Esophagus squamous epithelium (tissue), 5 donors: ENCODE results near the gene TMEM178B. TPM values are rescaled to one million over a fixed set of nuclear protein-coding genes. Genes with fewer than 3 reads are reported as not detected.

Source experiments
- DNase-seq: peaks from one replicate; lab custom pipeline; 2025; lab: John Stamatoyannopoulos, UW
- H3K27ac ChIP-seq, 4 donors: fragments of 200-600 bp; sonication (generic); one replicate each; pipeline ENCODE4 v1.5.1; 2016 to 2019; ENCODE audit warnings: mild to moderate bottlenecking in 1 of 4
- H3K27me3 ChIP-seq, 4 donors: fragments of 200-600 bp; sonication (generic); 1 replicate in 3 of 4; 2 replicates in 1 of 4; pipeline versions ENCODE4 v1.5.1 to v1.6.0; 2017 to 2021; ENCODE audit warnings: antibody characterized with exemption in 1 of 4
- H3K36me3 ChIP-seq, 3 donors: fragments of 200-600 bp; sonication (generic); one replicate each; pipeline ENCODE4 v1.5.1; 2016 to 2019
- H3K4me1 ChIP-seq, 3 donors: fragments of 200-600 bp; sonication (generic); one replicate each; pipeline ENCODE4 v1.5.1; 2017 to 2019
- H3K4me3 ChIP-seq, 4 donors: fragments of 200-600 bp; sonication (generic); 1 replicate in 3 of 4; 2 replicates in 1 of 4; pipeline ENCODE4 v1.5.1; 2016 to 2019; ENCODE audit warnings: mild to moderate bottlenecking in 2 of 4, moderate library complexity in 1 of 4
- H3K9me3 ChIP-seq, 3 donors: fragments of 200-600 bp; sonication (generic); one replicate each; pipeline ENCODE4 v1.5.1; 2016 to 2019
- CTCF ChIP-seq, 6 experiments: fragments of 450-650 bp in 4 of 6; fragments of 200-600 bp in 2 of 6; sonication (generic) in 2 of 6; IDR thresholded peaks; one replicate each; pipeline ENCODE4 v1.5.1; 2016 to 2019; ENCODE audit warnings: antibody characterized with exemption in 6 of 6, mild to moderate bottlenecking in 4 of 6, moderate library complexity in 4 of 6
- POLR2A ChIP-seq, 4 donors: fragments of 450-650 bp; IDR thresholded peaks; one replicate each; pipeline ENCODE4 v1.6.1; 2017; ENCODE audit warnings: antibody characterized with exemption in 4 of 4, mild to moderate bottlenecking in 4 of 4, moderate library complexity in 3 of 4
- WGBS, 2 donors: methylation state at CpG; one replicate each; pipeline ENCODE4 v1.1.5; 2018; 5-methylcytosine and 5-hydroxymethylcytosine counted together
- intact Hi-C: fragments of 100-400 bp; cut with DNase I; formaldehyde crosslinking; loops from one replicate; pipeline ENCODE4 v1.15.0; 2022
- total RNA-seq, 4 donors: library from RNA; depleted of rRNA; stranded (reverse); fragments of >200 nt; gene quantifications; one replicate each; pipeline ENCODE4 v1.1.0, GENCODE V29; 2016
- donor health status: DM: yes; HTN: yes; CAD: no.

TMEM178B gene
- total RNA-seq, 4 donors from 2014 or later, result 0.95 to 1.7 (median 1.2) TPM

- Histone ChIP-seq H3K9me3 (no peaks in the 10 kb centered on the region), H3K36me3 (no peaks in the 10 kb centered on the region), H3K4me3 (no peak overlapping the region), H3K27me3 (no peaks in the 10 kb centered on the region), H3K27ac (no peak overlapping the region), H3K4me1 (no peaks in the 10 kb centered on the region)
- TF ChIP-seq POLR2A (IDR thresholded peaks at IDR 0.05) (no peak), CTCF (IDR thresholded peaks at IDR 0.05) (no peak)
- intact Hi-C loops, result no loop called here
- DNase-seq, result no peak
- WGBS, 2 donors, result 65 to 74% methylated on average over 4 of the region's 4 CpGs
Observed at GRCh38 chr7:141097430-141097829, 23.6 kb downstream of the TMEM178B start.

- H3K9me3 ChIP-seq, result no peaks in the 10 kb centered on the region
- H3K27ac ChIP-seq, result no peak overlapping the region
- DNase-seq, result no peak
- 70 to 75% methylated on average over 1 to 2 of the region's 2 CpGs for WGBS, 2 donors
- TF ChIP-seq CTCF (IDR thresholded peaks at IDR 0.05) (no peak), POLR2A (IDR thresholded peaks at IDR 0.05) (no peak)
- H3K27me3 ChIP-seq, result no peaks in the 10 kb centered on the region
- no peaks in the 10 kb centered on the region for H3K4me1 ChIP-seq
- H3K36me3 ChIP-seq, result no peaks in the 10 kb centered on the region
- H3K4me3 ChIP-seq, result no peak overlapping the region
- intact Hi-C loops, result no loop called here
Observed at GRCh38 chr7:141102436-141102835, 28.6 kb downstream of the TMEM178B start.

- no peak for DNase-seq
- Histone ChIP-seq H3K9me3 (no peaks in the 10 kb centered on the region), H3K4me3 (no peak overlapping the region), H3K27ac (no peak overlapping the region), H3K4me1 (no peaks in the 10 kb centered on the region), H3K27me3 (no peaks in the 10 kb centered on the region), H3K36me3 (no peaks in the 10 kb centered on the region)
- TF ChIP-seq CTCF (IDR thresholded peaks at IDR 0.05) (no peak), POLR2A (IDR thresholded peaks at IDR 0.05) (no peak)
- WGBS, 2 donors, result 44 to 52% methylated on average over 3 to 4 of the region's 4 CpGs
- intact Hi-C loops, result no loop called here
Observed at GRCh38 chr7:141103847-141104429, 30.1 kb downstream of the TMEM178B start.

- Histone ChIP-seq H3K9me3 (no peaks in the 10 kb centered on the region), H3K27me3 (no peaks in the 10 kb centered on the region), H3K36me3 (no peaks in the 10 kb centered on the region), H3K4me3 (no peak overlapping the region), H3K27ac (no peak overlapping the region), H3K4me1 (no peaks in the 10 kb centered on the region)
- no peak for TF ChIP-seq POLR2A (IDR thresholded peaks at IDR 0.05)
- TF ChIP-seq CTCF (IDR thresholded peaks at IDR 0.05), result no peak
- WGBS, 2 donors, result 89 to 100% methylated on average over 1 of the region's 1 CpG
- intact Hi-C loops, result no loop called here
- no peak for DNase-seq
Observed at GRCh38 chr7:141113131-141113530, 39.3 kb downstream of the TMEM178B start.

GRCh38 chr7:141114029-141114664 lies 40.3 kb downstream of the TMEM178B start:
- WGBS, 2 donors, result 71 to 77% methylated on average over 2 of the region's 2 CpGs
- H3K4me3 ChIP-seq, result no peak overlapping the region
- H3K4me1 ChIP-seq, result no peaks in the 10 kb centered on the region
- no peaks in the 10 kb centered on the region for H3K9me3 ChIP-seq
- intact Hi-C loops, result no loop called here
- no peak for DNase-seq
- TF ChIP-seq CTCF (IDR thresholded peaks at IDR 0.05) (no peak), POLR2A (IDR thresholded peaks at IDR 0.05) (no peak)
- H3K27me3 ChIP-seq, result no peaks in the 10 kb centered on the region
- H3K36me3 ChIP-seq, result no peaks in the 10 kb centered on the region
- no peak overlapping the region for H3K27ac ChIP-seq
